T-helper 22 cell (primary cell): ENCODE measurements around the gene GCK.

Source experiments
- DNase-seq: peaks from one replicate; pipeline ENCODE4 v3.0.0-alpha.2; 2020; ENCODE audit warnings: low read depth

GCK gene

DNA sequence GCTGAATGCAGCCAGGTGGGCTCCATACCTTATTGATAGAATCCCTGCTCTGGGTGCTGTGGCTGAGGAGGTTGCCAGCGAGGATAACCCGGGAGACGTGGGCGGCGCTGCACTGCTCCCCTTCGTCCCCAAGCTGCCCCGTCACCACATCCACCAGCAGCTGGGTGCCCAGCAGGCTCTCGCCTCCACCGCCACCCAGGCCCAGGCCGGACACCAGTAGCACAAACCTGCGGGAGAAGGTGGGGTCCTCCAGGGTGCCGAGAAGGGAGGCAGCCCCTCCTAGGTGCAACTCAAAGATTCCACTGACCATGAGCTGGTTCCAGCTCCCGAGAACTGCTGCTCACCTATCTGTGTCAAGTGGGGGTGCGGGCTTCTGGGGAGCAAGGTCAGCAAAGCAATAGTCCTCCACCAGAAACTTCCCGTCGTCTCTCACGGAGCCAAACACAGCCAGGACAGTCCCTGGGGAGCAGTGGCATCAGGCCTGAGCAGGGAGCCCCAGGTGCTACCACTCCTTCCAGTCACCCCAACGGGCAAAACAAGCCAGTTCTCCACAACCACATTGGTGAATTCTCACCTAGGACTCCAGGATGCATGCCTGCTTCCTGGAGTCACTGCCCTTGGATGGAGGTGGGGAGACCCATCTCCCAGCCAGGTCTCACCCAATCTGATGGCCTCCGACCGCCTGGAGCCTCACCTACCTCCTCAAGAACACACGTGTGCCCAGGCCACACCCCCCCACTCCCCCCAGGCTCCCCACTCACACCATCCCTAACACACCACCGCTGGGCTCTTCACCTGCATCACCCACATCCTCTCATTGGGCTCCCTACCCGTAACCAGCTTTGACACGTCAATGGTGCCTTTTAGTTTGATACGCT is 72.2 kb downstream of the GCK start:
- DNase-seq = no peak

DNA sequence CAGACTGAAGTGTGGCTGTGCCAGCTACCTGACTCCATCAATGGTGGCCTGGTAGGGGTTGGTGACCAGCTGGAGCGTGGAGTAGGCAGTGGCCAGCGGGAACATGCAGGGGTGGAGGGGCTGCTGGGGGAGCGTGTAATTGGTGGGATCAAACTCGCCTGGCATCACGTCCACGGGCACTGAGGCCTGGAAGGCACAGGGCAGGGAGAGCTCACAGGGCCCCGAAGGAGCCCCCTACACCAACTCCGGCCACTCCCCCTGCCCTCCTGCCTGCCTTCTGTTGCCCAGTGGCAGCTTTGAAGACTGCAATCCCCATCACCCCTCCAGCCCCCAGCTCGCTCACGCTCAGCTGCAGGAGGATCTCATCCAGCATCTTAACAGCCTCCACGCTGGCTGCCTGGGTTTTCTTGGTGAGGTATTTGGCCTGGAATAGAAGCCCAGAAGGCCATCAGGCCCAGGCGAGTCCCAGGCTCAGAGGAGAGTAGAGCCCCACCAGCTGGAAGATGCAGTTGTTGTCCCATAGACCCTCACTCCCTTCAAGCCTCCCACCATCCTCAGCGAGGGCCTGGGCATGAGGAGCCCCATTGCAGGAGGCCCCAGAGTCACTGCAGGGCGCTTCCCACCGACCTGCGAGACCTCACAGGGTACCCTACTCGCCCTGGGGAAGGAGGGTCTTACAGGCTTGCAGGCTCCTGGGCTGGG is 73.0 kb downstream of the GCK start:
- no peak for DNase-seq

DNA sequence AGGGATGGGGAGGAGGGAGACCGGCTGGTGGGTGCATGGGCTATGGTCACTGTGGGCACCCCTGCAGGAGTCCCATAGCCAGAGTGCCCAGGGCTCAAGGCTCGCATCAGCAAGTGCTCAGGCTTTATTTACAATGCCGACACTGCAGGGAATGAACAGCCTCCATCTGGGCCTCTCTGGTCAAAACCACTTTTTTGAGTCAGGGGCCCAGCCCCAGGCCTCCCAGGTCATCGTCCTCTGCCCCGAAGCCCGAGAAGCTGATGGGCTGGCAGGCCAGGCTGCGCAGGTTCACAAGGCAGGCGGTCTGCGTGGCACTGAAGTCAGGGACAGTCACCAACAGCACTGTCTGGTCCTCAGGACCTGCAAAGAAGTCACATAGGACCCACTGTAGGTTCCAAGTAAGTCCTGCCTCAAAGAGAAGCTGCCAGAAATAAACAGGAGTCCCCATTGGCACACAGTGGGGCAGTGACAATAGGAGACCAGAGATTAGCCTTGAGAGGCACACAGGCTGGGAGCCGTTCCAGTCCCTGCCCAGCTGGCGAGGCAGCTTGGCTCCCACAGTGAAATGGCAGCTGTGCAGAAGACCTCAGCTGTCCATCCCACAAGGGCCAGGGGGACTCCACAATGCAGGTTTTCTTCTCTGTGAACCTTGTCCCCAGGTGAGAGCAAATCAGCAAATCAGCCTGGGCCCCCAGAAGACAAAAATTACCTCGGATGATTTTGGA is 74.5 kb downstream of the GCK start:
- DNase-seq = no peak

DNA sequence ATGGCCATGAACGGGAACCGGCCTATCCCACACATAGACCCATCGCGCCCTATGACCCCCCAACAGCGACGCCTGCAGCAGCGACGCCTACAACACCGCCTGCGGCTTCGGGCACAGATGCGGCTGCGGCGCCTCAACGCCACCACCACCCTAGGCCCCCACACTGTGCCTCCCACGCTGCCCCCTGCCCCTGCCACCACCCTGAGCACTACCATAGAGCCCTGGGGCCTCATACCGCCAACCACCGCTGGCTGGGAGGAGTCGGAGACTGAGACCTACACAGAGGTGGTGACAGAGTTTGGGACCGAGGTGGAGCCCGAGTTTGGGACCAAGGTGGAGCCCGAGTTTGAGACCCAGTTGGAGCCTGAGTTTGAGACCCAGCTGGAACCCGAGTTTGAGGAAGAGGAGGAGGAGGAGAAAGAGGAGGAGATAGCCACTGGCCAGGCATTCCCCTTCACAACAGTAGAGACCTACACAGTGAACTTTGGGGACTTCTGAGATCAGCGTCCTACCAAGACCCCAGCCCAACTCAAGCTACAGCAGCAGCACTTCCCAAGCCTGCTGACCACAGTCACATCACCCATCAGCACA is 75.4 kb downstream of the GCK start:
- no peak for DNase-seq

DNA sequence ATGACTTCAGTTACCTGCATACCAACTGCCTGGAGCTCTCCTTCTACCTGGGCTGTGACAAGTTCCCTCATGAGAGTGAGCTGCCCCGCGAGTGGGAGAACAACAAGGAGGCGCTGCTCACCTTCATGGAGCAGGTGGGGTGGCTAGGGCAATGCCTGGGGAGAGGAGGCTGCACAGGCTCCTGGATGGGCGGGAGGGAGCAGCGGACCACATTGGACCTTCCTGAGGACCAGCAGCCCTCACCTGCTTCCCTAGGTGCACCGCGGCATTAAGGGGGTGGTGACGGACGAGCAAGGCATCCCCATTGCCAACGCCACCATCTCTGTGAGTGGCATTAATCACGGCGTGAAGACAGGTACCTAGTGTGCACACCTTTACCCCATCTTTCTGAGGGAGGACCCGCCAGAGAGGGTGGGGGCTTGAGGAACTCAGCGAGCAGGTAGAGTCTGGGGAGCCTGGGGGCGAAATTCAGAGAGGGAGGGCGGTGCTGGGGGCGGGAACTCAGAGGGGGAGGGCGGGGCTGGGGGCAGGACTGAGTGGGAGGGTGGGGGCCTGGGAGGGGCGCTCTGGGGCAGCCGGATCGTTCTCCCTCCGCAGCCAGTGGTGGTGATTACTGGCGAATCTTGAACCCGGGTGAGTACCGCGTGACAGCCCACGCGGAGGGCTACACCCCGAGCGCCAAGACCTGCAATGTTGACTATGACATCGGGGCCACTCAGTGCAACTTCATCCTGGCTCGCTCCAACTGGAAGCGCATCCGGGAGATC is 76.1 kb downstream of the GCK start:
- DNase-seq = no peak

DNA sequence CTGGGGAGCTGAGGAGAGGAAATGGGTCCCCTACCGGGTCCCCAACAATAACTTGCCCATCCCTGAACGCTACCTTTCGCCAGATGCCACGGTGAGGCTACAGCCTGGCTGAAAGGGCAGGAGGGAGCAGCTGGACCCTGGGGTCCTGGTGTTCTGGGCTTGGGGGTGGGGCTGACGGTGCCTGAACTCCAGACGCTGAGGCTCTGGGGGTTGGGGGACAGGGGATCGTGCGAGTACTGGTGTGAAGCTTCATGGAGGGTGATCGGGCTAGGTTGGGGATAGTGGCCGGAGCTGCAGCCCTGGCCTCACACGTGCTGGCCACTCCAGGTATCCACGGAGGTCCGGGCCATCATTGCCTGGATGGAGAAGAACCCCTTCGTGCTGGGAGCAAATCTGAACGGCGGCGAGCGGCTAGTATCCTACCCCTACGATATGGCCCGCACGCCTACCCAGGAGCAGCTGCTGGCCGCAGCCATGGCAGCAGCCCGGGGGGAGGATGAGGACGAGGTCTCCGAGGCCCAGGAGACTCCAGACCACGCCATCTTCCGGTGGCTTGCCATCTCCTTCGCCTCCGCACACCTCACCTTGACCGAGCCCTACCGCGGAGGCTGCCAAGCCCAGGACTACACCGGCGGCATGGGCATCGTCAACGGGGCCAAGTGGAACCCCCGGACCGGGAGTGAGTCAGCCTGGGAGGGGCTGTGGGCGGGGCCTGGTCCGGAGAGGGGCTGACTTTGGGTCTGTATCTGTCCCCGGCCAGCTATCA is 76.8 kb downstream of the GCK start:
- DNase-seq = no peak

DNA sequence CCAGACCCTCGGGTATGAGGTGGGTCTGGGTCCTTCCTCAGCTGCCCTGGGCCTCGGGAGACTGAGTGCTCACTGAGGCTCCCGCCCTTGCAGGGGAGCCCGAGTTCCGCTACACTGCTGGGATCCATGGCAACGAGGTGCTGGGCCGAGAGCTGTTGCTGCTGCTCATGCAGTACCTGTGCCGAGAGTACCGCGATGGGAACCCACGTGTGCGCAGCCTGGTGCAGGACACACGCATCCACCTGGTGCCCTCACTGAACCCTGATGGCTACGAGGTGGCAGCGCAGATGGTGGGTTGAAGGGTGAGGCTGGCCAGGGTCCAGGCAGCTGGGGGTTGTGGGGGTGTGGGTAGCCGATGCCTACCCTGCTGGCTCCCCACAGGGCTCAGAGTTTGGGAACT is 77.5 kb downstream of the GCK start:
- DNase-seq = no peak

DNA sequence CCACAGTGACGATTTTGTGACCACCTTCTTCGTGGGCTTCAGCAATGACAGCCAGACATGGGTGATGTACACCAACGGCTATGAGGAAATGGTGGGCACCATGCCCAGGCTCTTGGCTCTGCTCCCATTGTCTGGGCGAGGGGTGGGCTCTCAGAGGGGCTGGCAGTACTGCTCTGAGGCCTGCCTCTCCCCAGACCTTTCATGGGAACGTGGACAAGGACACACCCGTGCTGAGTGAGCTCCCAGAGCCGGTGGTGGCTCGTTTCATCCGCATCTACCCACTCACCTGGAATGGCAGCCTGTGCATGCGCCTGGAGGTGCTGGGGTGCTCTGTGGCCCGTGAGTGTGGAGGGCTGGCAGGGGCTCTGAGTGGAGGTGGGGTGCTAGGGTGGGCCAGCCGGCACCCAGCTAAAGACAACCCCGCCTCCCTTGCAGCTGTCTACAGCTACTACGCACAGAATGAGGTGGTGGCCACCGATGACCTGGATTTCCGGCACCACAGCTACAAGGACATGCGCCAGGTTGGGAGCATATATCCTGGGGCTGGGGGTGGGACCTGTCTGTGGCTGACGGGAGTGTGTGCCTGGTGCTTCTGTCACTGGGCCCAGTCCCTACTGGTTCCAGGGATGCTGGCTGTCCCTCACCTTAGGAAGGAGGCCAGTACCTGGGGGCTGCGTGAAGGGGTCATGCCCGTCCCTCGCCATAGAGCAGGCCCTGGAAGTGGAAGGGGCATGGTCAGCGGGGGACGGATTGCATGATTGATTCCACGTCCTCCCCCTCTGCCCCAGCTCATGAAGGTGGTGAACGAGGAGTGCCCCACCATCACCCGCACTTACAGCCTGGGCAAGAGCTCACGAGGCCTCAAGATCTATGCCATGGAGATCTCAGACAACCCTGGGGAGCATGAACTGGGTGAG is 78.3 kb downstream of the GCK start:
- no peak for DNase-seq

DNA sequence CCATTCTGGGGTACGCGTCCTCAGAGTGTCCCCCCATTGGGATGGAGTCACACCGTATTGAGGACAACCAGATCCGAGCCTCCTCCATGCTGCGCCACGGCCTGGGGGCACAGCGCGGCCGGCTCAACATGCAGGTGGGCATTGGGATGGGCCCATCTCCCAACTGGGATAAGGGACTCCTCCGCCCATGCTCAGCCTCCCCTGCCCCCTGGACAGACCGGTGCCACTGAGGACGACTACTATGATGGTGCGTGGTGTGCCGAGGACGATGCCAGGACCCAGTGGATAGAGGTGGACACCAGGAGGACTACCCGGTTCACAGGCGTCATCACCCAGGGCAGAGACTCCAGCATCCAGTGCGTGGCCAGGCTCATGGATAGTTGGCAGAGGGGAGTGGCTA is 79.2 kb downstream of the GCK start:
- DNase-seq = no peak

DNA sequence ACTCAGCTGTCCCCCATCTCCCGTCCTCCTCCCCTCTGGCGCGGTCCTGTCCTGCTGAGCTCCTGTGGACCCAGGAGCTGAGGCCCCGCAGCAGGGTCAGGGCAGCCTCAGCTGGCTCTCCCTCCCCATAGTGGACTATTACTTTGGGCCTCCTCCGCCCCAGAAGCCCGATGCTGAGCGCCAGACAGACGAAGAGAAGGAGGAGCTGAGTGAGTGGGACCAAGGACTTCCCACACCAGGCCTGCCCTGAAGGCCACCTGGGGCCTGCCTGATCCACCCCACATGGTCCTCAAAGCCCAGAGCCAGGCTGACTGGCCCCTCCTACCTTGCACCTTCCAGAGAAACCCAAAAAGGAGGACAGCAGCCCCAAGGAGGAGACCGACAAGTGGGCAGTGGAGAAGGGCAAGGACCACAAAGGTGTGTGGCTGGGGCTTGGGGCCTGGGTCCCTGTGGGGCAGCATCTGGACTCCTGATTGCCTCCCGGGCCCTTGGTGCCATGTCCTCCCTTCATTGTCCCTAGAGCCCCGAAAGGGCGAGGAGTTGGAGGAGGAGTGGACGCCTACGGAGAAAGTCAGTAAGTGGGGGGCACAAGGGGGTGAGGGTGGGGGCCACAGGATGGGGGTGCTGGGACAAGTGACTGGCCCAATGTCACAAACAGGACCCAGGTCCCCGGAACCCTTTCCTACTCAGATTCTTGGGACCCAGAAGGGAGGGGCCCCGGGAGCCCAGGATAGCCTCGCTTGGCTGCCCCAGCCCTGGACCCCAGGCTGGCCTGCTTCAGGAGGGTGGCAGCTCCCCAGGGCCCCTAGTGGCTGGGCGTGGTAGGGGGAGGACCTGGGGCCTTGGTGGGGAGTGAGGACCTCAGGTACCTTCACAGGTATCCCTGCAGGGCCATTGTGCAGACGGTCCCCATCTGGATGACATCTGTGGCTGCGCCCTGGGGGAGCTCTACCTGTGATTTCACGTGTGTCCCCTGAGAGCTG is 80.2 kb downstream of the GCK start:
- no peak for DNase-seq

DNA sequence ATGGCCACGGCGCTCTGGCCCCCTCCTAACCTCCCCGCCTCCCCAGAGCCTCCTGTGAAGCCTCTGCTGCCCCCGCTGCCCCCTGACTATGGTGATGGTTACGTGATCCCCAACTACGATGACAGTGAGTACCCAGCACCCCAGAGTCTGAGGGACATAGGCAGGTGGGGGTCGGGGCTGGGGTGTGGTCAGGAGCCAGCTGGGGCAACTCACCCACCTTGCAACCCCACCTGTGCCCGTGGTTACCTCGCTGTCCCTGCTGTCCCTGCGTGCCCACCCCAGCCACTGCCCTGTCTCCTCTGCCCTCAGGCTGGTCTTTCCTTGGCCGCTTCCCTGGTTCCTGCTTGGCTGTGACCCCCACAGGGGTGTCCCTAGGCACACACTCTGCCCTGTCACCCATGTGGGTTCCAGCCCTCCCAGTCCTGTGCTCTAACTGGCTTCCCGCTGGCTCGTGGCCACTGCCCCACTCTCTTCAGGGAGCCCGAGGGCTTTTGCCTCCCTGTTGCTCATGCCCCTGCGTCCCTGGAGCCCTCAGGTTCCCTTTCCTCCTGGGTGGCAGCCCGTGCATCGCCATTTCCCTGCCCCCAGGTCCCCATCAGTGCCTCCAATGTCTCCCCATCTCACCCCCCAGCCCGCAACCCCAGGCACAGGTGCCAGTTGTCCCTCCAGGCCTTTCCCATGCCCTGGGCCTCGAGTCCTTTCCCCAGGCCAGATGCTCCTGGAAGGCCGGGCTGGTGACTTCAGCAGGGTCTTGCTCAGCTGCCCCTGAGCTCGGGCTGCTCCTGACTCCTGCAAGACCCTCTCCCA is 81.1 kb downstream of the GCK start:
- DNase-seq = no peak

DNA sequence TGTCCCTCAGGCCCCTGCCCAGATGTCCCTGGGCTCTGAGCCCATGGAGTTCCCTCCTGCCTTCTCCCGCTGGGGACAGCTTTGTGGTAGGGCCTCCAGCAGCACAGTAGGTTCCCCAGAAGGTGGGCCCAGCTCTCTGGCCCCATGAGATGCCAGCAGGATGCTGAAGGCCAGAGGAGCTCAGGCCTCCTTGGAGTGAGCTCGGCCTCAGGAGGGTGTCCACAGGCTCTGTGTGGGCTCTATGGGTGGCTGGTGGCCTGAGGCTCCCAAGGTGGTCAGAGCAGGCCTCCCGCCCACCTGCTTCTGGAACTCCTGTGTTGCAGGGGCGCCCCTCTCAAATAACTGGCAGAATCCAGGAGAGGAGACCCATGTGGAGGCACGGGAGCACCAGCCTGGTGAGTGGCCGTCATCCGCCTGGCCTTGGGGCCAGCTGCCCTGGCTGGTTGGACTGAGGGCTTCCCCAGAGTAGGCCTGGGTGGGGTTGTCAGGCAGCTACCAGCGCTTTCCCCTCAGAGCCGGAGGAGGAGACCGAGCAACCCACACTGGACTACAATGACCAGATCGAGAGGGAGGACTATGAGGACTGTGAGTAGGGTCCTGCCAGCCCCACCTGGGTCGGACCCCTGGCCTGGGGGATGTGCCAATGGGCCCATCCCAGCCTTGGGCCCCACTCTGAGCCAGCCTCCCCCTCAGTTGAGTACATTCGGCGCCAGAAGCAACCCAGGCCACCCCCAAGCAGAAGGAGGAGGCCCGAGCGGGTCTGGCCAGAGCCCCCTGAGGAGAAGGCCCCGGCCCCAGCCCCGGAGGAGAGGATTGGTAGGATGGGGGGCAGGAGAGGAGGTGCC is 81.9 kb downstream of the GCK start:
- DNase-seq = no peak

DNA sequence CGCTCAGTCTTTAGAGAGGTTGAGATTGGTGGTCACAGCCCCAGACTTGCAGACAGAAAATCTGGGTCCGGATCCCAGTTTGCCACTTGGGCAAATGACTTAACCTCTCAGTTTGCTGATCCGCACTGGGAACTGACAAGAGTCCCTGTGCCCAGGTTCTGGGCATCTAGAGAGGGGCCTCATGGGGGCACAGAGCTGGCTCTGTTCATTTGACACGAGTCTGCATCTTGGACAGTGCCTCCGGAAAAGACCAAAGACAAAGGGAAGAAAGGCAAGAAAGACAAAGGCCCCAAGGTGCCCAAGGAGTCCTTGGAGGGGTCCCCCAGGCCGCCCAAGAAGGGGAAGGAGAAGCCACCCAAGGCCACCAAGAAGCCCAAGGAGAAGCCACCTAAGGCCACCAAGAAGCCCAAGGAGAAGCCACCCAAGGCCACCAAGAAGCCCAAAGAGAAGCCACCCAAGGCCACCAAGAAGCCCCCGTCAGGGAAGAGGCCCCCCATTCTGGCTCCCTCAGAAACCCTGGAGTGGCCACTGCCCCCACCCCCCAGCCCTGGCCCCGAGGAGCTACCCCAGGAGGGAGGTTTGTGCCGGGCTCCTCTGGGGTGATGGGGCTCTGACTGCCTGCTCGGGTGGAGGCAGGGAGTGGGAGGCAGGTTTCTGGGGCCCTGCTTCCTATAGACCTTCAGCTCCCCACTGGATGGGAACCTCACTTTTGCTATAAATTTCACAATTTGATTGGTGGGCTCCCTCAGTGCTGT is 82.8 kb downstream of the GCK start:
- no peak for DNase-seq

DNA sequence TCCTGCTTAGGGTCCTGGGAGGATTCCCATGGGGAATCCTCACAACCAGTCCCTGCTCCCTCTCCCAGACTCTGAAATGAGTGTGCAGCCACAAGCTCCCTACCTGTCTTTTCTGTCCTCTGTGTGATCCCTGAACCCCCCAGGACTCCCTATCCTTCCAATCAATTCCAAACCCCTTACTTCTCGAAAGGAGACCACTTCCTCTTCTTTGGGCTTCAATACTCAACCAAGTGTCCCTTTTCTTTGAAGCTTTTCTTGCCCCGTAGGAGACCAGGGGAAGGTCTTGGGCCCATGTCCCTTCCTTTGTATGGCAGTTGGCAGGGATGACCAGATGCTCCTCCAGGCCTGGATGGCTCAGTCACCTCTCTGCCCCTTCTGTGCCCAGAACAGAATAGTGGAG is 83.4 kb downstream of the GCK start:
- no peak for DNase-seq

DNA sequence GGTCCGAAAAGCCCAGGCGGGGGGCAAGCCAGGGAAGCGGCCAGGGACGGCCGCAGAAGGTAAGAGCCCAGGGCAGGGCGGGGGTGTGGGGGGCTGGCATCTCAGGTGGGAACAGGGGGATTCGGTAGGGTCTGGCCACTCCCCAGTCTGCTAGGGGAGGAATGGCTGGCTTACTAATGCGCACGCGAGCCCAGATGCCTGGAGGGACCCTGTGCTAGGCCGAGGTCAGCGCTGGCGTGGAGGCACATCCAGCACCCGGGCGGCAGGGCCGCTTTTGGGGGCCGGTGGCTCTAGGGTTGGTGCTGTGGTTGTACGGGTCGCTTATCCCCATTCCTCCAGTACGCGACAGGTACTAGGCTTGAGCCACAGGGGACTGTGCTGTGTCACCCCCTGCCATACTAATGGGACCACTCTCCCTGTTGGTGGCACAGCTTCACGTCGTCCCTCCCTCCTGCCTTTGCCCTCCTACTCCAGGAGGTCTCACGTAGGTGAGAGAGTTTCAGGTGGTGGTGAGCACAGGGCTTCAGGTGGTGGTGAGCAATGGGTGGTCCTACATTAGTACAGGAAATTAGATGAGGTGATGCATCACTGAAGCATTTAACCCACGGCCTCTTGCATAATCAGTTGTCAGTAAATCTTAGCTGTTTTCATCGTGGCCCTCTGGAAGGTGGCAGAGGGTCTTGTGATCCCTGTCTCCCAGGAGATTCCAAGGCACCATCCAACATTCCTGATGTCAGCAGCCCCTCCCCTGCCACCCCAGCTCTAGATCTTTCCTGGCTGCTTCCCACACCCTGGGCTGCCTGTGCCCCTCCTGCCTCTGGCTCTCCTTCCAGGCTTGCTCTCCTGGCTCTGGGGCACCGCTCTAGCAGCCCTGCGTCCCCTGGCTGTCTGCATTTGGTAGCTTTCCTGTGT is 84.1 kb downstream of the GCK start:
- no peak for DNase-seq
